Measurements from ENCODE around the gene TPD52L1.

GRCh38 chr6:125205931-125206330, 52.4 kb downstream of the TPD52L1 start:
- TF ChIP-seq CTCF (IDR thresholded peaks at IDR 0.05) (no peak), POLR2A (IDR thresholded peaks at IDR 0.05) (no peak)
